HG02759 (cell line): Measurements from ENCODE around the gene NSF.
A peak's percentile ranks its signal among the peaks of the same experiment; 100 is the strongest.
"Not testable (repeated sequence)": the region's sequence is repeated elsewhere in the genome, so short reads cannot be mapped to it uniquely, and the experiment has no call there.

ENCODE experiments used
- ATAC-seq: cut with Tn5 transposase; IDR thresholded peaks from one replicate; pipeline ENCODE4 v1.9.1; 2021; ENCODE audit warnings: mild to moderate bottlenecking, moderate library complexity; ENCODE audit not compliant: unreplicated experiment

The NSF gene

DNA sequence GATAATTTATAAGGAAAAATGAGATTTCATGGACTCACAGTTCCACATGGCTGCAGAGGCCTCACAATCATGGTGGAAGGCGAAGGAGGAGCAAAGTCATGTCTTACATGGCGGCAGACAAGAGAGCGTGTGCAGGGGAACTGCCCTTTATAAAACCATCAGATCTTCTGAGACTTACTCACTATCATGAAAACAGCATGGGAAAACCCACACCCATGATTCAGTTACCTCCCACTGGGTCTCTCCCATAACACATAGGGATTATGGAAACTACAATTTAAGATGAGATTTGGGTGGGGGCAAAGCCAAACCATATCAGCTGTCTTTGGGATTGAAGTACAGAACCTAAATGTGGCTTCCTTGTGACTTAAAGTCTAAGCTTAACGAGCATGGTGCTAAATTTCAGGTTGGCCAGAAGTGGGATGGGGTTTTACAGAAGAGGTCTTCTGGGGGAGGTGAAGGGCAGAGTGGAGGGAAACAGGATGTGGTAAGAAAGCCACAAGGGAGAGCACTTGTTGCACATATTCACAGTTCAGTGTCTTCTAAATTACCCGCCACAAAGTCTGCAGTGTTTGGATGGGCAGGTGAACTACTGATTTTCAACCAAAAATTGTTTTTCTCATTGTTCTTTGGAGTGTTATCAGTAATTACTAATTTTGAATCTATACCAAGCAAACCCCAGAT, 38.4 kb downstream of the NSF start:
- peak; percentile 75 for ATAC-seq

DNA sequence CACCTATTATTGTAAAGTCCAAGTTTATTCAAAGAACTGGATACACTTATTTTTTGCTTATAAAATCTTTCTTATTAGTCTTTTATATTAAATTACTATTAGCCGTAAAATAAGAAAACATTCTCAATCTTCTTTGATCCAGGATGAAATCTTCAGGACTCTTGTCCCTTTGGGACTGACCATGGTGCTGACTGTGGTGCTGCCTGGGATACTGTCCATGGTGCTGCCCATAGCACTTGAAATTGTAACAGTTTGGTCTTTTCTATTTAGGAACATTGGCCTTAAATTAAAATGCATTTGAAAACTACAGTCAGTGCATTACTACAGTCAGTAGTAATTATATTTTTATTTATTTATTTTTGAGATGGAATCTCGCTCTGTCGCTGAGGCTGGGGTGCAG, 41.7 kb downstream of the NSF start:
- not testable (repeated sequence) for ATAC-seq

- ATAC-seq, result not testable (repeated sequence)
Measured at GRCh38 chr17:46634844-46635243, 44.4 kb downstream of the NSF start.

DNA sequence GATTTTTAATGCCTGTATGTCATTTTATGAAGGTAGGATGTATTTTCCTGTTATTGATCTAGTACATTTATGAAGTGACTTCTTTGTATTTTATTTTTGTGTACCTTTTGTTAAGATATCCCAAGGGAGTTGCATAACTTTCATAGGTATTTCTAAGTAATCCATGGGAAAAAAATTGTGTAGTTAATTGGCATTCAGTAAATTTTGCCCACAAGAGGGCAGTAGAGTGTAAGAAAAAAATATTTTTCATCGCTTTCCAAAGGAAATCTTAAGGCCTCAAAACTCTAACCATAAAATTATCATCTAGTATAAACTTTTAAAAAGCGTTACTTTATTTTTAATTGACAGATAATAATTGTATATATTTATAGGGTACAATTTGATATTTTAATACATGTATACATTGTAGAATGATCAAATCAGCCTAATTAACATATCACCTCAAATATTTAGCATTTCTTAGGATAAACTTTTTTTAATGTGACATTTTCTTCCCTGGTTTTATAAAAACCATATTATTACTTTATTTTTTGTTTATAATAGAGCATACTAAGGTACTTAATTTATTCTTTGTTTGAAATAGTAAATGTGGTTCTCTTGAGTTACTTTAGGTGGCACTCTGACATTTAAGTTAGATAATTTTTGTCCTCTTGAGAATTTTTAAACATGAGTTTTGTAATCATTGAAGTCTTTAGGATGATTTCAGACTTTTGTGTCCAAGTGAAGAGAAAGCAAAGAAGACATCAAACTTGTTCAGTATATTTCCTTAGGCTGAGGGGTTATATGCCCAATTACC, 51.6 kb downstream of the NSF start:
- not testable (repeated sequence) for ATAC-seq

- ATAC-seq, result not testable (repeated sequence)
Measured at GRCh38 chr17:46647251-46647650, 56.8 kb downstream of the NSF start.

GRCh38 chr17:46647688-46648278, 57.3 kb downstream of the NSF start:
- not testable (repeated sequence) for ATAC-seq

GRCh38 chr17:46649246-46649645, 58.8 kb downstream of the NSF start:
- not testable (repeated sequence) for ATAC-seq

GRCh38 chr17:46652024-46652643, 61.7 kb downstream of the NSF start:
- not testable (repeated sequence) for ATAC-seq

DNA sequence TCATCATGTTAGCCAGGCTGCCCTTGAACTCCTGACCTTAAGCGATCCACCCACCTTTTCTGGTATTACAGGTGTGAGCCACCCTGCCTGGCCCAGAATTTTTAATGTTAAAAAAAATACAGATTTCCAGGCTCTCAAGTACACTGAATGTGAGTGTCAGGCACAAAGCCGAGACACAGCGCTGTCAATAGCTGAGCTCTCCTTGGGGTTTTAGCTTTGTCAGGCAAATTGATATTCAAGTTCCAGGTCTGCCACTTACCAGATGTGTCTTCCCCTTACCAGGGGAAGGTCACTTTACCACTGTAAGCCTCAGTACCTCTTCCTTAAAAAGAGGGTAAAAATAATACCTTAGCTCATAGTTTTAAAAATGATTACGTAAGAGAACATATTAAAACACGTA, 67.8 kb downstream of the NSF start:
- not testable (repeated sequence) for ATAC-seq

DNA sequence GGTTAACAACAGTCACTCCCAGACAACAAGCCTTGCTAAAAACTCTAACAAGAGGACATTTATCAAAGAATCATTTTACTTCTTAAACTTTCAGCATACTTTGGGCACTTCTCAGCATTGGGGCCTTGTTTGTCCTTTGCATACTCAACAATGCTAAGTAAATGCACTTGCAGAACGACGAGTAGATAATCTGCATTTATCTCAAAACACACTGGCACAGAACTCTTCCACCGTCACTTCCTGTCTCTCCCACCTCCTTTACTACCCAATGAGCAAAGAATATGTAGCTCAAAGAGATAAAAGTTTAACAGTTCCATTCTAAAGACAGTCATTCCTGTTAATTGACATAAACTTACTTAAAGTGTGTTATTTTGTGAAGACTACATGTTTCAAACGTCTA, 69.2 kb downstream of the NSF start:
- not testable (repeated sequence) for ATAC-seq

DNA sequence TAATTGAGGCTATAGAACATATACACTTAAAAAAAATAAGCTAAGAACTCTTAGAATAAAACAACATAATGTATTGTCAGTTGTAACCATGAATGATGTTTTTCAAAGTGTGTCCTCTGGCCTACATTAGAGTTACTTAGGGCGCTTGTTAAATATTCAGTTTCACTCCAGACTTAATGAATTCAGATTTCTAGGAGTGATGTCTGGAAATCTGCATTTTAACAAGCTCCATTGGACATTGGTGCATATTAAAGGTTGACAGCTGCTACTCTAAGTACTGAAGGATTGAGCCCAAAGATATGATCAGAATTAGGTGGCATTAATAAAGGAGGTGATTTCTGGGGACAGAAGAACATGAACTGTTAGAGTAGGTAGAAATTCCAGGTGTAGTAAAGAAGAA, 72.7 kb downstream of the NSF start:
- not testable (repeated sequence) for ATAC-seq

DNA sequence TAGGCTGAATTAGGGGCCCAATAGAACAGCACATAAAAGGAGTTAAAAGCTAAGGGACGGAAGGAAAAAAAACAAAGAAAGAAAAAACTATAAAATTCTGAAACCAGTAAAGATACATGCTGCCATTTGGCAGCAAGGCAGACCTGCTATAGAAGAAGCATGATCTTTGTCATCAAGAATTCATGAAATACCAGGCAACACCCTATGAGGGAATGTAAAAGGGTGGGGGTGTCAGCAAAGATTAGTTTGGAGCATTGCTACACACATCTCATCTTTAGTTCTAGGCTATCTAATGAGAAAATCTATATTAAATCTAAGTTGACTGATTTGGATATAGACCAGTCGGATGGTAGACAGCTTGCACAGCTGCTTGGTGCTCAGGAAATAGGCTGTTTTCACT, 73.1 kb downstream of the NSF start:
- not testable (repeated sequence) for ATAC-seq

- not testable (repeated sequence) for ATAC-seq
Measured at GRCh38 chr17:46665969-46666368, 75.5 kb downstream of the NSF start.

GRCh38 chr17:46670789-46671188, 80.3 kb downstream of the NSF start:
- ATAC-seq, result not testable (repeated sequence)

GRCh38 chr17:46672777-46673176, 82.3 kb downstream of the NSF start:
- ATAC-seq, result not testable (repeated sequence)

- not testable (repeated sequence) for ATAC-seq
Measured at GRCh38 chr17:46677819-46678218, 87.3 kb downstream of the NSF start.

DNA sequence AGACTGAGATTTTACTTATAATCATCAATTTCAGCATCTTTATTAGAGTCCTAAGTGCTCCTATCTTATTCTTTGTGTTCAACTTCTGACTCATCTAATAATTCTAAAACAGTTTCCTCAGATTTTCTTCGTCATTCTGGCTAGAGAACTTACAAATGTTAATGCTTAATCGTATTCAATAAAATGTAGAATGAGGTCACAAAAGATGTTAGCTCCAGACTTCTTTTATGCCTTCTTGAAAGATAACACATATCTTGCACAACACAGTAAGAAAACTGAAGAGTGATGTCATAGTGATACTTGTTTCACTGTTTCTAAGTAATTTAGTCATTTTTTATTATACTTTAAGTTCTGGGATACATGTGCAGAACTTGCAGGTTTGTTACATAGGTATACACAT, 93.2 kb downstream of the NSF start:
- ATAC-seq, result not testable (repeated sequence)

DNA sequence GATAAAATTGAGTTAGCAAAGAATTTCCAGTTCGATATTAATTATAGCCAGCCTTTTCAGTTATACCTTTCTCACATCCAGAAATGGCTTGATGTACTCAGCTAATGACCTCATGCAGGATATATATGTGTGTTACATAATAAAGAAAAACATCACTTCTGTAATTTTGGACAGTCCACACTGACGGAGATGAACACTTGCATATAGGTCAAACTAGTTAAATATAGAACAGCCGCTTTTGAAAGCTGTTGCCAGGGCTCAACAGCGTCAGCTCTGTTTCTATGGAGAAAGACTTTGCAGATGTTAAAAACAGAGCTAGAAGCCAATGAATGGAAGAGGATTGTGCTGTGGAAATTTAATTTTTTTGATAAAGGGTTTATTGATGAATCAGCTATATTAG, 94.8 kb downstream of the NSF start:
- not testable (repeated sequence) for ATAC-seq

DNA sequence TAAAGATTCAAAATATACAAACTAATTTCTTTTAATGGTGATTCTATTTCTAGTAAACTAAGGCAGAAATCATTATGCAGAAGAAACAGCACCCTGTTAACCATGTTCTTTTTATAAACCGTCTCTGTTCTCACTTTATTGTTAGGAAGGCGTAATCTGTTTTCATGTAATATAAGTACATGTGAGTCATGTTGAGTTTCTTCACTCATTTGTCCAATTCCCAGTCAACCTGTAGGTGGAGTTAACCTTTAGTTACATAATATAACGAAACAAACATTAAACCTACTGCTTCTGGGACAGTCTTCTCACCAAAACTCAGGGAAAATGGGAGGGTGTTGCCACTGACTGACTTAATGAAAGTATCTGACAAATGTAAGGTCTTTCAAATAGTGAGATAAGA, 101.7 kb downstream of the NSF start:
- not testable (repeated sequence) for ATAC-seq

DNA sequence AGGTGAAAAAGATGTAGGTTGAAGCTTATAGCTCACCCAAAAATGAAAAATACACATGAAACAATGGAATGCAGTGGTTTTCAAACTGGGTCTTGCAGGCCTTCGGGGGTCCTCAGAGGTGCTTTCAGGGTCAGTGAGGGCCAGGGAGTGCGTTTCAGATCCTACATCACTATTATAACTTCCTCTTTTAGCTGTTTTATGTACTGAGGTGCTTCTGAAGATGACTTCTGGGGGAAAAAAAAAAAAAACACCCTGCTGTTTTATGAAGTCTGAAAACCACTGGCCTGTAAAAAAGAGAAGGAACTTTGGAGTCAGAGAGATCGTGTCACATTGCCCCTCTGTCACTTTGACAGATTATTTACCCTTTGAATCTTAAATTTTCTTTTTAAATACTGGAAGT, 102.8 kb downstream of the NSF start:
- ATAC-seq, result not testable (repeated sequence)

- not testable (repeated sequence) for ATAC-seq
Measured at GRCh38 chr17:46696522-46696921, 106.1 kb downstream of the NSF start.
